GM10248 (cell line): ENCODE results near the gene FAM131C.
"Not testable (repeated sequence)": the region's sequence is repeated elsewhere in the genome, so short reads cannot be mapped to it uniquely, and the experiment has no call there.

ENCODE experiments used
- CTCF ChIA-PET: fragments of 300-600 bp; sonication (Branson Sonifier 250); formaldehyde crosslinking; extraction: SDS; loops from one replicate; lab custom pipeline; 2021; ENCODE audit warnings: antibody characterized with exemption; lab: Yijun Ruan, JAX
- POLR2A ChIA-PET: fragments of 350-650 bp; sonication (Branson Sonifier 250); formaldehyde crosslinking; extraction: SDS; loops from one replicate; lab custom pipeline; 2020; ENCODE audit warnings: antibody characterized with exemption; lab: Yijun Ruan, JAX
- DNase-seq: peaks from one replicate; pipeline ENCODE4 v3.0.0; 2012; ENCODE audit errors: extremely low spot score
- CTCF ChIP-seq: IDR thresholded peaks from 2 replicates; pipeline ENCODE4 v1.5.1; 2012; ENCODE audit warnings: mild to moderate bottlenecking, low read depth; ENCODE audit errors: extremely low read depth, missing control alignments, control extremely low read depth

FAM131C gene

GRCh38 chr1:16055613-16056520, 17.6 kb downstream of the FAM131C start:
- CTCF ChIA-PET = interaction anchor here (0.6 to 4.9 kb wide), 15 partner anchors 8 to 290 kb away, joined by 3 to 40 read pairs (median 4); partner anchors contain the start of gene FAM131C
- DNase-seq = peak; percentile 93
- TF ChIP-seq CTCF = peak; percentile 98
- POLR2A ChIA-PET = no interaction called here

- TF ChIP-seq CTCF = no peak
- CTCF ChIA-PET = interaction anchor here (0.8 to 4.9 kb wide), 11 partner anchors 8 to 263 kb away, joined by 3 to 40 read pairs (median 5); no protein-coding TSS in a partner anchor
- no peak for DNase-seq
- POLR2A ChIA-PET = no interaction called here
Measured at GRCh38 chr1:16054598-16055540, 18.6 kb downstream of the FAM131C start.

- ChIA-PET CTCF (interaction anchor here (1.1 to 4.9 kb wide), 5 partner anchors 13 to 262 kb away, joined by 3 to 40 read pairs (median 6); no protein-coding TSS in a partner anchor), POLR2A (no interaction called here)
- DNase-seq = no peak
- no peak for TF ChIP-seq CTCF
Measured at GRCh38 chr1:16053781-16054502, 19.5 kb downstream of the FAM131C start.

GRCh38 chr1:16051949-16052348, 21.5 kb downstream of the FAM131C start:
- POLR2A ChIA-PET, DNase-seq: not testable (repeated sequence)
- CTCF ChIA-PET = interaction anchor here (4.9 kb wide), 1 partner anchor 42 kb away, joined by 40 read pairs; no protein-coding TSS in a partner anchor

- ChIA-PET CTCF (no interaction called here), POLR2A (no interaction called here)
- DNase-seq = no peak
- no peak for TF ChIP-seq CTCF
Measured at GRCh38 chr1:16051039-16051438, 22.4 kb downstream of the FAM131C start.

- CTCF ChIA-PET = interaction anchor here (0.7 to 1.4 kb wide), 2 partner anchors 27 to 259 kb away, joined by 3 read pairs; no protein-coding TSS in a partner anchor
- no peak for DNase-seq
Measured at GRCh38 chr1:16050328-16050727, 23.1 kb downstream of the FAM131C start.

More at GRCh38 chr1:16050328-16050727, 23.1 kb downstream of the FAM131C start:
- POLR2A ChIA-PET = no interaction called here
- TF ChIP-seq CTCF = no peak
